ELF-1 (cell line): ENCODE results near the gene ZIC4.

Source experiments
- DNase-seq: peaks from one replicate; pipeline ENCODE4 v3.0.0-alpha.2; 2016; ENCODE audit warnings: low read depth, low spot score

The ZIC4 gene

GRCh38 chr3:147371771-147372340 is 34.5 kb downstream of the ZIC4 start:
- peak; percentile 10 for DNase-seq

- DNase-seq, result peak; percentile 62
Observed at GRCh38 chr3:147371140-147371539, 35.2 kb downstream of the ZIC4 start.

GRCh38 chr3:147370349-147370748 is 36.0 kb downstream of the ZIC4 start:
- peak; percentile 13 for DNase-seq

- peak; percentile 61 for DNase-seq
Observed at GRCh38 chr3:147369661-147370123, 36.7 kb downstream of the ZIC4 start.

GRCh38 chr3:147369231-147369630 is 37.1 kb downstream of the ZIC4 start:
- DNase-seq, result no peak

- DNase-seq, result peak; percentile 24
Observed at GRCh38 chr3:147368561-147369221, 37.7 kb downstream of the ZIC4 start.

- DNase-seq, result peak; percentile 13
Observed at GRCh38 chr3:147368151-147368550, 38.2 kb downstream of the ZIC4 start.

GRCh38 chr3:147367676-147368075 is 38.7 kb downstream of the ZIC4 start:
- no peak for DNase-seq

- DNase-seq, result no peak
Observed at GRCh38 chr3:147365196-147366115, 40.9 kb downstream of the ZIC4 start.

GRCh38 chr3:147364771-147365170 is 41.6 kb downstream of the ZIC4 start:
- no peak for DNase-seq

- DNase-seq, result peak; percentile 78
Observed at GRCh38 chr3:147361454-147362420, 44.6 kb downstream of the ZIC4 start.

GRCh38 chr3:147360646-147361453 is 45.5 kb downstream of the ZIC4 start:
- peak; percentile 36 for DNase-seq

- DNase-seq, result peak; percentile 5
Observed at GRCh38 chr3:147360051-147360439, 46.3 kb downstream of the ZIC4 start.

GRCh38 chr3:147359177-147360050 is 46.9 kb downstream of the ZIC4 start:
- peak; percentile 62 for DNase-seq

GRCh38 chr3:147358144-147358992 is 48.0 kb downstream of the ZIC4 start:
- DNase-seq, result peak; percentile 14

- peak; percentile 83 for DNase-seq
Observed at GRCh38 chr3:147356909-147357900, 49.1 kb downstream of the ZIC4 start.
